NT2/D1 (cell line): ENCODE data around the gene WASF2.
"Not testable (repeated sequence)": the region's sequence is repeated elsewhere in the genome, so short reads cannot be mapped to it uniquely, and the experiment has no call there.

Experiments used
- YY1 ChIP-seq: IDR thresholded peaks from 2 replicates; pipeline ENCODE4 v1.6.1; 2011; ENCODE audit not compliant: insufficient read length, insufficient read depth
- ZNF274 ChIP-seq: IDR thresholded peaks from 2 replicates; pipeline ENCODE4 v1.6.1; 2011; ENCODE audit warnings: mild to moderate bottlenecking, low read depth, low read length

- not testable (repeated sequence) for TF ChIP-seq ZNF274, YY1
Observed at GRCh38 chr1:27458521-27458920, 31.4 kb downstream of the WASF2 start.
